Liver (tissue), 9 donors: ENCODE results near the gene CIAPIN1. TPM values are rescaled to one million over a fixed set of nuclear protein-coding genes. Genes with fewer than 3 reads are reported as not detected.

Experiments used
- DNase-seq: peaks from one replicate; pipeline ENCODE4 v3.0.0-alpha.2; 2017; ENCODE audit warnings: low spot score
- H3K27ac ChIP-seq, 2 donors: one replicate each; pipeline ENCODE4 v1.7.0; 2013; ENCODE audit warnings: inconsistent platforms in 2 of 2, low read length in 2 of 2, control low read depth in 1 of 2, low read depth in 1 of 2, mild to moderate bottlenecking in 1 of 2
- H3K27me3 ChIP-seq, 4 donors: one replicate each; pipeline versions ENCODE4 v1.6.1 to v1.7.0; 2013; ENCODE audit warnings: low read length in 3 of 4, inconsistent platforms in 1 of 4, mild to moderate bottlenecking in 1 of 4, moderate library complexity in 1 of 4; ENCODE audit not compliant: control insufficient read depth in 4 of 4, insufficient read depth in 4 of 4
- H3K36me3 ChIP-seq, 4 donors: one replicate each; pipeline versions ENCODE4 v1.6.1 to v1.7.0; 2013; ENCODE audit warnings: low read length in 3 of 4, mild to moderate bottlenecking in 3 of 4, low read depth in 1 of 4, moderate library complexity in 1 of 4; ENCODE audit not compliant: control insufficient read depth in 4 of 4, insufficient read depth in 3 of 4
- H3K4me1 ChIP-seq, 4 donors: one replicate each; pipeline versions ENCODE4 v1.6.1 to v1.7.0; 2013; ENCODE audit warnings: low read length in 3 of 4, mild to moderate bottlenecking in 3 of 4, moderate library complexity in 1 of 4; ENCODE audit not compliant: control insufficient read depth in 4 of 4, insufficient read depth in 4 of 4
- H3K4me3 ChIP-seq, 3 donors: one replicate each; pipeline versions ENCODE4 v1.6.1 to v1.7.0; 2013; ENCODE audit warnings: low read length in 3 of 3, control low read depth in 1 of 3, low read depth in 1 of 3, mild to moderate bottlenecking in 1 of 3
- H3K9ac ChIP-seq, 2 donors: one replicate each; pipeline ENCODE4 v1.7.0; 2013; ENCODE audit warnings: low read length in 2 of 2, mild to moderate bottlenecking in 2 of 2, moderate library complexity in 2 of 2, control low read depth in 1 of 2, low read depth in 1 of 2
- H3K9me3 ChIP-seq, 4 donors: one replicate each; pipeline versions ENCODE4 v1.6.1 to v1.7.0; 2013; ENCODE audit warnings: low read length in 3 of 4; ENCODE audit not compliant: control insufficient read depth in 4 of 4
- ATF3 ChIP-seq: IDR thresholded peaks from 2 replicates; pipeline ENCODE4 v1.6.1; 2016; ENCODE audit warnings: antibody characterized with exemption
- CTCF ChIP-seq: fragments of 150-350 bp; IDR thresholded peaks from 2 replicates; pipeline ENCODE4 v1.5.1; 2017; ENCODE audit warnings: improper control_type of control experiment, low read depth, low read length; ENCODE audit not compliant: missing input control
- EGR1 ChIP-seq, 2 donors: IDR thresholded peaks; 2 replicates each; pipeline ENCODE4 v1.6.1; 2016 to 2018; ENCODE audit warnings: antibody characterized with exemption in 2 of 2, low read depth in 2 of 2
- FOXA1 ChIP-seq: IDR thresholded peaks from 2 replicates; pipeline ENCODE4 v1.6.1; 2016; ENCODE audit warnings: antibody characterized with exemption
- GABPA ChIP-seq, 2 donors: IDR thresholded peaks in 1 of 2; conservative IDR thresholded peaks in 1 of 2; 2 replicates each; pipeline ENCODE4 v1.6.1; 2016; ENCODE audit warnings: antibody characterized with exemption in 2 of 2, mild to moderate bottlenecking in 1 of 2, moderate library complexity in 1 of 2
- HNF4A ChIP-seq, 2 donors: conservative IDR thresholded peaks; 2 replicates each; pipeline ENCODE4 v1.6.1; 2016; ENCODE audit warnings: antibody characterized with exemption in 2 of 2, mild to moderate bottlenecking in 2 of 2
- NR2F2 ChIP-seq: IDR thresholded peaks from 2 replicates; pipeline ENCODE4 v1.6.1; 2016; ENCODE audit warnings: antibody characterized with exemption
- RAD21 ChIP-seq, 2 donors: IDR thresholded peaks; 2 replicates each; pipeline ENCODE4 v1.6.1; 2016; ENCODE audit warnings: antibody characterized with exemption in 2 of 2, mild to moderate bottlenecking in 2 of 2
- REST ChIP-seq: IDR thresholded peaks from 2 replicates; pipeline ENCODE4 v1.6.1; 2016; ENCODE audit warnings: antibody characterized with exemption, mild to moderate bottlenecking
- RXRA ChIP-seq, 2 donors: IDR thresholded peaks; 2 replicates each; pipeline ENCODE4 v1.6.1; 2017 to 2018; ENCODE audit warnings: antibody characterized with exemption in 2 of 2, mild to moderate bottlenecking in 1 of 2
- SP1 ChIP-seq: IDR thresholded peaks from 2 replicates; pipeline ENCODE4 v1.6.1; 2018; ENCODE audit warnings: antibody characterized with exemption, mild to moderate bottlenecking
- TAF1 ChIP-seq: conservative IDR thresholded peaks from 2 replicates; pipeline ENCODE4 v1.6.1; 2016; ENCODE audit warnings: antibody characterized with exemption, mild to moderate bottlenecking
- YY1 ChIP-seq: IDR thresholded peaks from 2 replicates; pipeline ENCODE4 v1.6.1; 2016; ENCODE audit warnings: antibody characterized with exemption, mild to moderate bottlenecking
- ZBTB33 ChIP-seq: IDR thresholded peaks from 2 replicates; pipeline ENCODE4 v1.6.1; 2016; ENCODE audit warnings: antibody characterized with exemption
- WGBS: extraction: QIAGEN DNeasy Blood & Tissue Kit; methylation state at CpG from one replicate; pipeline ENCODE4 v1.1.7; 2013; 5-methylcytosine and 5-hydroxymethylcytosine counted together
- polyA plus RNA-seq, 2 donors: library from polyadenylated mRNA; stranded (reverse) in 1 of 2; unstranded in 1 of 2; fragments of 200-250 nt in 1 of 2; fragments of >200 nt in 1 of 2; fragmentation: Nextera tagmentation in 1 of 2; extraction: Ambion mirVana in 1 of 2; gene quantifications; one replicate each; pipeline versions ENCODE4 v1.2.1 to v1.2.3, GENCODE V29; 2013 to 2015
- total RNA-seq, 2 donors: library from RNA; depleted of rRNA; stranded (reverse); fragments of >200 nt; gene quantifications; one replicate each; pipeline ENCODE4 v1.2.3, GENCODE V29; 2014
- donor health status: healthy.
- donor health status: healthy.
- donor health status: healthy.
- donor health status: healthy.
- donor health status: healthy.

CIAPIN1 gene
- total and polyA plus RNA-seq, 4 donors = 19.5 to 32.7 (median 23.4) TPM

GRCh38 chr16:57452021-57452420, 4.8 kb upstream of the CIAPIN1 start:
- Histone ChIP-seq H3K4me1 (peaks cover 0 to 16% (median 9%) of the 10 kb centered on the region in 4 donors), H3K9ac (no peak overlapping the region), H3K9me3 (no peaks in the 10 kb centered on the region), H3K4me3 (no peak overlapping the region), H3K36me3 (peaks cover 9 to 57% (median 48%) of the 10 kb centered on the region in 4 donors), H3K27me3 (no peaks in the 10 kb centered on the region), H3K27ac (no peak overlapping the region)
- no peak for TF ChIP-seq EGR1 (IDR thresholded peaks at IDR 0.05; ENCODE audit: low read depth in 2 of 2)
- no peak for TF ChIP-seq CTCF
- no peak for TF ChIP-seq YY1
- no peak for TF ChIP-seq GABPA (IDR thresholded peaks at IDR 0.05 in 1 of 2, conservative IDR thresholded peaks at IDR 0.05 in 1 of 2)
- no peak for TF ChIP-seq NR2F2
- TF ChIP-seq TAF1 = no peak
- no peak for TF ChIP-seq SP1
- no peak for TF ChIP-seq RXRA (IDR thresholded peaks at IDR 0.05)
- TF ChIP-seq REST = no peak
- no peak for TF ChIP-seq ZBTB33
- TF ChIP-seq RAD21 (IDR thresholded peaks at IDR 0.05) = no peak
- WGBS = 96% methylated on average over 10 of the region's 10 CpGs
- DNase-seq = no peak

- H3K9ac ChIP-seq = peak overlapping the region; percentile 1 to 68
- no peaks in the 10 kb centered on the region for H3K27me3 ChIP-seq
- DNase-seq = no peak
- H3K4me1 ChIP-seq = peaks cover 4 to 26% (median 16%) of the 10 kb centered on the region in 4 donors
- peak overlapping the region; percentile 88 to 97 (median 90) for H3K4me3 ChIP-seq
- H3K27ac ChIP-seq = peak overlapping the region; percentile 83 to 96
- H3K9me3 ChIP-seq = no peaks in the 10 kb centered on the region
- 4% methylated on average over 28 of the region's 28 CpGs for WGBS
- H3K36me3 ChIP-seq = peaks cover 0 to 12% (median 5%) of the 10 kb centered on the region in 4 donors
- TF ChIP-seq SP1 = no peak
- no peak for TF ChIP-seq FOXA1
- TF ChIP-seq ZBTB33 = no peak
- no peak for TF ChIP-seq CTCF
- no peak for TF ChIP-seq EGR1 (IDR thresholded peaks at IDR 0.05; ENCODE audit: low read depth in 2 of 2)
- TF ChIP-seq ATF3 = no peak
- no peak for TF ChIP-seq RXRA (IDR thresholded peaks at IDR 0.05)
- no peak for TF ChIP-seq HNF4A (conservative IDR thresholded peaks at IDR 0.05)
Observed at GRCh38 chr16:57446531-57447185, 527 bp downstream of the CIAPIN1 start.
